SH-SY5Y (cell line): ENCODE results near the gene DUOX1.

ENCODE experiments used
- GATA2 ChIP-seq: IDR thresholded peaks from 2 replicates; pipeline ENCODE4 v1.6.1; 2011; ENCODE audit warnings: mild to moderate bottlenecking, low read depth, low read length
- GATA3 ChIP-seq: IDR thresholded peaks from 2 replicates; pipeline ENCODE4 v1.6.1; 2011; ENCODE audit warnings: low read depth, mild to moderate bottlenecking, low read length, moderate library complexity

DNA sequence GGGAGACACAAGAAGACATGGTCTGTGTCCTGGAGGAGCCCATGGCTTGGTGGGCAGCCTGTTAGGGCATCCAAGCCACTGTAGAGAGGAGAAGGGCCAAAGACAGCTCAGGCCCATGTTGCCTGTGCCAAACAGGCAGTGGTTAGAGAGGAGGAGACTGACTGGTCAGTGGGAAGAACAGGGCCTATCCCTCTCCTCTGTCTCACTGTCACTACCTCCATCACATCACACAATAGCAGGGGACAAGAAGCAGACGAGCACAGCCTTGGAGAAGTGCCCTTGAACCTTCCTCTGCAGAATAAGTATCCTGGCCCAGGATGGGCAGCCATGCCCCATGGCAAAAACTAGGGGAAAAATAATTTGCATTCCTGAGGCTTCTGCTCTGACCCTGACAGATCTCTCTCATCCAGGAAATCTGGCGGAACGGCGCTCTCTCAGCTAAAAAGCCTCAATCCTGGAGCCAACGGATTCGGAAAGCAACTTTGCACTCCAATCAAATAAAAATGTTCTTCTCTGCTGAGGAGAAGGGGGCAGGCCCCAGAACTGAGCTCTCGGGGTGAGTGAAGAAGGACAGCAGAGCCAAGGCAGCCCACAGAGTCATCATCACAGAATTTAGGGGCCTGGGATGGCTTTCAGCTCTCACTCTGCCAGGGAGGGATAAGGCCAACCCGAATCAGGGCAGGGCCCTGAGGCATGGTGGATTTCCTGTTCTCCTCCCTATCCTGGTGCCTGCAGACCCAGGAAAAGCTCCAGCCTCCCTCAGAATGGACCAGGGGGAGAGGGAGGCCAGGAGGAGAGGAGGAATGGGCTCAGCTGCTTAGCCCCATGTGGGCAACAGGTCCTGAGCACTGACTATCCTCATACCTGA, 56.3 kb downstream of the DUOX1 start:
- TF ChIP-seq GATA2 (no peak), GATA3 (no peak)
